H1 (cell line): ENCODE data around the gene DDX43. TPM values are rescaled to one million over a fixed set of nuclear protein-coding genes. Genes with fewer than 3 reads are reported as not detected.

Experiments used
- CTCF ChIA-PET: fragments of 300-600 bp; sonication (Branson Sonifier 250); formaldehyde crosslinking; loops from one replicate; lab custom pipeline; 2021; ENCODE audit not compliant: partially characterized antibody; lab: Charles Lee
- POLR2A ChIA-PET: fragments of 300-600 bp; sonication (Branson Sonifier 250); formaldehyde crosslinking; loops from one replicate; lab custom pipeline; 2021; ENCODE audit warnings: inconsistent platforms; ENCODE audit not compliant: partially characterized antibody; lab: Charles Lee
- DNase-seq, 2 experiments: peaks; one replicate each; pipeline versions ENCODE4 v3.0.0 to v3.0.0-alpha.2; 2010 to 2022; ENCODE audit warnings: low spot score in 2 of 2, low read depth in 1 of 2, mixed read lengths in 1 of 2
- FAIRE-seq: peaks from 2 replicates; lab custom pipeline; 2011; peaks lifted over from hg19 to GRCh38; lab: Jason Lieb, UNC
- H2AFZ ChIP-seq: 2 replicates; pipeline ENCODE4 v1.8.1; 2012; ENCODE audit warnings: low read length, inconsistent platforms
- H2AK5ac ChIP-seq: 2 replicates; pipeline ENCODE4 v1.6.1; 2013; ENCODE audit warnings: low read depth, low read length
- H2BK120ac ChIP-seq: replicated peaks from 2 replicates; pipeline ENCODE3; 2013; ENCODE audit warnings: low read depth, low read length, inconsistent platforms
- H2BK12ac ChIP-seq: 2 replicates; pipeline ENCODE4 v1.6.1; 2013; ENCODE audit warnings: low read depth, low read length
- H2BK15ac ChIP-seq: 2 replicates; pipeline ENCODE4 v1.6.1; 2013; ENCODE audit warnings: low read length
- H2BK20ac ChIP-seq: 2 replicates; pipeline ENCODE4 v1.6.1; 2013; ENCODE audit warnings: low read length
- H2BK5ac ChIP-seq: 2 replicates; pipeline ENCODE4 v1.6.1; 2013; ENCODE audit warnings: low read depth, low read length
- H3K14ac ChIP-seq: 2 replicates; pipeline ENCODE4 v1.6.1; 2013; ENCODE audit warnings: inconsistent platforms; ENCODE audit not compliant: insufficient read length
- H3K18ac ChIP-seq: 2 replicates; pipeline ENCODE4 v1.6.1; 2013; ENCODE audit warnings: low read length; ENCODE audit errors: extremely low read depth
- H3K23ac ChIP-seq: 2 replicates; pipeline ENCODE4 v1.6.1; 2013; ENCODE audit warnings: inconsistent platforms; ENCODE audit not compliant: insufficient read length
- H3K23me2 ChIP-seq: 2 replicates; pipeline ENCODE4 v1.6.1; 2013; ENCODE audit warnings: low read depth, low read length
- H3K27ac ChIP-seq: 2 replicates; pipeline ENCODE4 v1.6.1; 2011; ENCODE audit warnings: low read depth, low read length, inconsistent platforms
- H3K27me3 ChIP-seq, 4 experiments: replicated peaks in 1 of 4; 1 replicate in 1 of 4; 2 replicates in 3 of 4; pipeline versions ENCODE4 v1.6.1 to v1.8.1; 2011 to 2013; ENCODE audit warnings: low read length in 3 of 4, mild to moderate bottlenecking in 3 of 4, inconsistent platforms in 2 of 4, mixed read lengths in 2 of 4, moderate library complexity in 1 of 4; ENCODE audit not compliant: control insufficient read depth in 3 of 4, insufficient read depth in 3 of 4; ENCODE audit errors: extremely low read depth in 1 of 4
- H3K36me3 ChIP-seq, 4 experiments: 2 replicates each; pipeline versions ENCODE4 v1.6.1 to v1.8.1; 2011 to 2013; ENCODE audit warnings: mild to moderate bottlenecking in 4 of 4, low read length in 3 of 4, moderate library complexity in 2 of 4, control low read depth in 1 of 4, inconsistent platforms in 1 of 4; ENCODE audit not compliant: insufficient read depth in 4 of 4, control insufficient read depth in 2 of 4
- H3K4ac ChIP-seq: replicated peaks from 2 replicates; pipeline ENCODE3; 2013; ENCODE audit warnings: low read length, low read depth, mixed read lengths, inconsistent platforms; ENCODE audit not compliant: insufficient read length
- H3K4me1 ChIP-seq, 4 experiments: replicated peaks in 1 of 4; 1 replicate in 1 of 4; 2 replicates in 3 of 4; pipeline versions ENCODE4 v1.6.1 to v1.8.1; 2011 to 2013; ENCODE audit warnings: low read length in 3 of 4, inconsistent platforms in 2 of 4, mixed read lengths in 1 of 4; ENCODE audit not compliant: insufficient read depth in 4 of 4, control insufficient read depth in 3 of 4
- H3K4me2 ChIP-seq, 2 experiments: 2 replicates each; pipeline versions ENCODE4 v1.6.1 to v1.8.1; 2011 to 2013; ENCODE audit warnings: low read depth in 2 of 2, low read length in 2 of 2, control low read depth in 1 of 2, inconsistent platforms in 1 of 2, mild to moderate bottlenecking in 1 of 2; ENCODE audit not compliant: insufficient read depth in 1 of 2
- H3K4me3 ChIP-seq, 4 experiments: fragments of 200-600, 300-600 bp in 1 of 4; sonication (generic), shearing (Covaris generic), sonication (Bioruptor Twin) in 1 of 4; 2 replicates each; pipeline versions ENCODE4 v1.5.1 to v1.8.1; 2011 to 2016; ENCODE audit warnings: low read length in 4 of 4, low read depth in 3 of 4, control low read depth in 2 of 4, inconsistent platforms in 2 of 4, mild to moderate bottlenecking in 2 of 4, mixed read lengths in 1 of 4, moderate library complexity in 1 of 4; ENCODE audit not compliant: insufficient read depth in 2 of 4; ENCODE audit errors: extremely low read depth in 1 of 4
- H3K56ac ChIP-seq: replicated peaks from 2 replicates; pipeline ENCODE3; 2013; ENCODE audit warnings: low read depth, mild to moderate bottlenecking, mixed read lengths, low read length, inconsistent platforms; ENCODE audit not compliant: insufficient read length
- H3K79me1 ChIP-seq: 2 replicates; pipeline ENCODE4 v1.6.1; 2013; ENCODE audit warnings: low read depth, low read length, control low read depth
- H3K79me2 ChIP-seq, 2 experiments: 2 replicates each; pipeline versions ENCODE4 v1.6.1 to v1.8.1; 2012 to 2013; ENCODE audit warnings: low read length in 2 of 2, mild to moderate bottlenecking in 2 of 2, inconsistent platforms in 1 of 2; ENCODE audit not compliant: insufficient read depth in 2 of 2, control insufficient read depth in 1 of 2
- H3K9ac ChIP-seq, 4 experiments: replicated peaks in 1 of 4; 1 replicate in 1 of 4; 2 replicates in 3 of 4; pipeline versions ENCODE4 v1.6.1 to v1.8.1; 2011 to 2013; ENCODE audit warnings: low read depth in 3 of 4, low read length in 3 of 4, control low read depth in 2 of 4, mild to moderate bottlenecking in 2 of 4, moderate library complexity in 2 of 4, inconsistent platforms in 1 of 4; ENCODE audit errors: extremely low read depth in 1 of 4
- H3K9me3 ChIP-seq, 2 experiments: 2 replicates each; pipeline versions ENCODE4 v1.6.1 to v1.8.1; 2012 to 2013; ENCODE audit warnings: mild to moderate bottlenecking in 2 of 2, moderate library complexity in 2 of 2, control low read depth in 1 of 2, inconsistent platforms in 1 of 2, low read depth in 1 of 2, low read length in 1 of 2, mixed read lengths in 1 of 2; ENCODE audit not compliant: insufficient read depth in 2 of 2
- H4K20me1 ChIP-seq, 2 experiments: replicated peaks in 1 of 2; 2 replicates each; pipeline versions ENCODE3 to v1.8.1; 2011 to 2013; ENCODE audit warnings: inconsistent platforms in 2 of 2, low read length in 2 of 2, mild to moderate bottlenecking in 1 of 2; ENCODE audit not compliant: insufficient read depth in 2 of 2, control insufficient read depth in 1 of 2
- H4K5ac ChIP-seq: 2 replicates; pipeline ENCODE4 v1.6.1; 2013; ENCODE audit warnings: low read length, low read depth, mixed read lengths, inconsistent platforms; ENCODE audit not compliant: insufficient read length
- H4K8ac ChIP-seq: 2 replicates; pipeline ENCODE4 v1.8.0; 2013; ENCODE audit warnings: mild to moderate bottlenecking, moderate library complexity, low read length, inconsistent platforms; ENCODE audit not compliant: insufficient read depth; ENCODE audit errors: extremely low read depth
- H4K91ac ChIP-seq: replicated peaks from 2 replicates; pipeline ENCODE3; 2013; ENCODE audit warnings: low read length, mixed read lengths, inconsistent platforms; ENCODE audit not compliant: insufficient read length
- BACH1 ChIP-seq: IDR thresholded peaks from 2 replicates; pipeline ENCODE4 v1.6.1; 2012; ENCODE audit warnings: low read length, improper control_type of control experiment
- KDM5A ChIP-seq: fragments of 200-600 bp; IDR thresholded peaks from 2 replicates; pipeline ENCODE4 v1.7.1; 2012; ENCODE audit warnings: mild to moderate bottlenecking, low read length, inconsistent platforms, mixed read lengths
- PHF8 ChIP-seq: fragments of 200-600 bp; sonication (generic); conservative IDR thresholded peaks from 2 replicates; pipeline ENCODE4 v1.7.1; 2012; ENCODE audit warnings: low read depth, mild to moderate bottlenecking, inconsistent platforms, low read length, moderate library complexity
- SAP30 ChIP-seq: fragments of 300-600 bp; sonication (generic); IDR thresholded peaks from 2 replicates; pipeline ENCODE4 v1.7.1; 2012; ENCODE audit warnings: low read length, moderate library complexity, mild to moderate bottlenecking, inconsistent platforms; ENCODE audit not compliant: insufficient read depth, insufficient replicate concordance
- SIRT6 ChIP-seq: IDR thresholded peaks from one replicate; pipeline ENCODE4 v1.7.1; 2012; ENCODE audit warnings: low read length, inconsistent platforms
- SIX5 ChIP-seq: IDR thresholded peaks from 2 replicates; pipeline ENCODE4 v1.6.1; 2011; ENCODE audit warnings: mild to moderate bottlenecking, low read depth, low read length
- SP2 ChIP-seq: IDR thresholded peaks from 2 replicates; pipeline ENCODE4 v1.6.1; 2012; ENCODE audit warnings: mild to moderate bottlenecking, low read length, inconsistent platforms
- TAF1 ChIP-seq: IDR thresholded peaks from 2 replicates; pipeline ENCODE4 v1.6.1; 2011; ENCODE audit warnings: mild to moderate bottlenecking, low read depth, low read length
- WGBS, 2 experiments: shearing (Covaris generic) in 1 of 2; methylation state at CpG; one replicate each; pipeline versions ENCODE4 v1.1.6 to v1.1.7; 2013 to 2015; ENCODE audit warnings: low lambda C conversion rate in 2 of 2, mixed read lengths in 2 of 2, inconsistent platforms in 1 of 2, low coverage in 1 of 2, missing lambda C conversion rate in 1 of 2; ENCODE audit not compliant: insufficient replicate concordance in 2 of 2, insufficient coverage in 1 of 2, insufficient read length in 1 of 2; ENCODE audit errors: extremely low coverage in 1 of 2, missing lambda C conversion rate in 1 of 2; 5-methylcytosine and 5-hydroxymethylcytosine counted together
- polyA plus RNA-seq, 7 experiments: library from polyadenylated mRNA; depleted of rRNA in 3 of 7; stranded (reverse) in 5 of 7; unstranded in 2 of 7; fragments of >200 nt in 5 of 7; fragments of 200-250 nt in 2 of 7; gene quantifications; 1 replicate in 5 of 7; 2 replicates in 1 of 7; 4 replicates in 1 of 7; pipeline versions ENCODE4 v1.2.1 to v1.2.3, GENCODE V29; 2011 to 2013; ENCODE audit warnings: missing spikeins in 2 of 7, mixed read lengths in 2 of 7
- total RNA-seq: library from RNA; stranded (reverse); fragmentation: NEBNext Ultra II Directional; extraction: Animal tissue kit (Norgen Biotek cat#: 25700); gene quantifications from 2 replicates; pipeline ENCODE4 v1.2.1, GENCODE V29; 2021

The DDX43 gene
- total and polyA plus RNA-seq, 2 of the 8 experiments (the other 6 are each of a cell fraction or from before 2014, with no cell fraction given), result 0.05 TPM; not detected in 1

DNA sequence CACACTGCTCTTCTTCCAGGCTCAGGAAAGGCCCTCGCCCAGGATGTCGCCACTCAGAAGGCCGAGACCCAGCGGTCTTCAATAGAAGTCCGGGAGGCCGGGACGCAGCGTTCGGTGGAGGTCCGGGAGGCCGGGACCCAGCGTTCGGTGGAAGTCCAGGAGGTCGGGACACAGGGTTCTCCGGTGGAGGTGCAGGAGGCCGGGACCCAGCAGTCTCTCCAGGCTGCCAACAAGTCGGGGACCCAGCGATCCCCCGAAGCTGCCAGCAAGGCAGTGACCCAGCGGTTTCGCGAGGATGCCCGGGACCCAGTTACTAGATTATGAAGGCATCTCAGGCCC is 31.1 kb upstream of the DDX43 start:
- Histone ChIP-seq H3K36me3 (no peaks in the 10 kb centered on the region), H4K5ac (no peak overlapping the region), H3K23me2 (no peaks in the 10 kb centered on the region), H3K23ac (no peak overlapping the region), H3K27ac (no peak overlapping the region), H3K27me3 (no peaks in the 10 kb centered on the region), H4K8ac (no peak overlapping the region; the same call in 1 of the 2 replicates), H3K14ac (no peak overlapping the region), H3K4me2 (no peak overlapping the region), H2BK5ac (no peak overlapping the region), H3K4me1 (peaks cover 0 to 6% (median 2%) of the 10 kb centered on the region in 4 experiments; a peak in 3 of 7 replicates), H2BK20ac (no peak overlapping the region), H2AK5ac (no peak overlapping the region), H3K4ac (no peak overlapping the region), H3K56ac (no peak overlapping the region), H4K91ac (no peak overlapping the region), H4K20me1 (no peaks in the 10 kb centered on the region), H3K4me3 (no peak overlapping the region), H2BK15ac (no peak overlapping the region), H2AFZ (no peak overlapping the region), H3K18ac (no peak overlapping the region), H3K9ac (no peak overlapping the region), H3K79me2 (no peaks in the 10 kb centered on the region), H3K79me1 (no peaks in the 10 kb centered on the region), H2BK12ac (no peak overlapping the region), H3K9me3 (no peaks in the 10 kb centered on the region; a peak in 1 of 4 replicates), H2BK120ac (no peak overlapping the region)
- DNase-seq (no peak), FAIRE-seq (no peak)
- ChIA-PET CTCF (no interaction called here), POLR2A (no interaction called here)
- WGBS, 2 experiments, result 90% methylated on average over 23 of the region's 23 CpGs; no CpG with 5 or more reads in 1 of the 2 experiments
- TF ChIP-seq KDM5A, result no peak
- TF ChIP-seq PHF8, result no peak
- TF ChIP-seq SIRT6, result no peak
- TF ChIP-seq SP2, result no peak
- TF ChIP-seq SIX5, result no peak
- TF ChIP-seq TAF1, result no peak
- TF ChIP-seq BACH1, result no peak
- TF ChIP-seq SAP30, result no peak
